GM18858 (cell line): ENCODE measurements around the gene EMC9.

Experiments used
- ATAC-seq: cut with Tn5 transposase; IDR thresholded peaks from one replicate; pipeline ENCODE4 v1.9.1; 2021; ENCODE audit not compliant: unreplicated experiment

Gene EMC9

GRCh38 chr14:24092505-24093206, 48.7 kb downstream of the EMC9 start:
- ATAC-seq: no peak

DNA sequence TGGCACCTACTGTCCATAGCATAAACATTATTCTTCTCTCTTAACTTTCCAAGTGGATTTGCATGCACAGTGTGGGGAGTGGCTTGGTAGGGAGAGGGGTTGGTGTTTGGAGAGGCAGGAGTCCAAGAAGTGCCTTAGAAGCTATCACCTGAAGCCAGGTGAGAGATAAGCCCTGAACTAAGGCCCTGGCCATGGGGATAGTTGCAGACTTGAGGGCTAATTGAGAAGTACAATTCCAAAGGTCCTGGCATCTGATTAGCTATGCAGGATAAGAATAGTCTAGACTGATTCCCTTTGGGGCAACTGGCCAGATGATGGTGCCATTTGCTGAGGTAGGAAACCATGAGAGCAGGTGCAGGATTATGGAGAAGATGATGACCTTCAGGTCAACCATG, 49.3 kb downstream of the EMC9 start:
- ATAC-seq: no peak

DNA sequence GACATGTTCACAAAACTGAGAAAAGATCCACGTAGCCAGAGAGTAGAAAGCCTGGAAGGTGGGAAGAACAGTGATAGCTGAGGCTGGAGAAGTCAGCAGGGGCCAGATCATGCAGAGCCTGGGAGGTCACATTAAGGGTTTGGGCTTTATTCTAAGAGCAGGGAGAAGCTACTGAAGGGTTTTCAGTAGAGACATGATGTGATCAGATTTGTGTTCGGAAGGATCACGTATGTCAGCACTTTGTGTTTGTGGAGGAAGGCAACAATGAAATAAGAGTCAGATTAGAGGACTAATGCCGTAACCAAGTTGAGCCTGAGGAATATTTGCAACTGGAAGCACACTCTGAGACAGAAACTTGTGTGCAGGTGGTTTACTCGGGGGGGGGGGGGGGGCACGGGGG, 51.5 kb downstream of the EMC9 start:
- no peak for ATAC-seq
